Tibial nerve (tissue), 4 donors: ENCODE results near the gene RNF207. TPM values are rescaled to one million over a fixed set of nuclear protein-coding genes. Genes with fewer than 3 reads are reported as not detected.
A peak's percentile ranks its signal among the peaks of the same experiment; 100 is the strongest.

Source experiments
- DNase-seq, 2 donors: peaks; one replicate each; pipeline ENCODE4 v3.0.0-alpha.2; 2019; ENCODE audit warnings: low spot score in 2 of 2
- H3K27ac ChIP-seq, 4 donors: fragments of 200-600 bp; sonication (generic) in 3 of 4; one replicate each; pipeline ENCODE4 v1.5.1; 2017 to 2019; ENCODE audit warnings: mild to moderate bottlenecking in 1 of 4
- H3K27me3 ChIP-seq, 2 donors: fragments of 200-600 bp; sonication (generic) in 1 of 2; one replicate each; pipeline versions ENCODE4 v1.5.1 to v1.6.0; 2017 to 2019
- H3K36me3 ChIP-seq, 3 donors: fragments of 200-600 bp; sonication (generic); one replicate each; pipeline ENCODE4 v1.5.1; 2018 to 2019
- H3K4me1 ChIP-seq, 4 donors: fragments of 200-600 bp; sonication (generic) in 3 of 4; one replicate each; pipeline ENCODE4 v1.5.1; 2017 to 2019
- H3K4me3 ChIP-seq, 4 donors: fragments of 200-600 bp; sonication (generic) in 3 of 4; one replicate each; pipeline ENCODE4 v1.5.1; 2017 to 2019; ENCODE audit warnings: mild to moderate bottlenecking in 1 of 4, moderate library complexity in 1 of 4
- H3K9me3 ChIP-seq, 4 donors: fragments of 200-600 bp; sonication (generic) in 3 of 4; one replicate each; pipeline ENCODE4 v1.5.1; 2017 to 2019
- EP300 ChIP-seq, 2 donors: sonication (generic); formaldehyde crosslinking; IDR thresholded peaks; one replicate each; pipeline ENCODE4 v1.6.1; 2017; ENCODE audit warnings: antibody characterized with exemption in 2 of 2, mild to moderate bottlenecking in 1 of 2
- POLR2A ChIP-seq, 2 donors: fragments of 450-650 bp; IDR thresholded peaks; one replicate each; pipeline ENCODE4 v1.6.1; 2017; ENCODE audit warnings: antibody characterized with exemption in 2 of 2, mild to moderate bottlenecking in 2 of 2, moderate library complexity in 2 of 2
- WGBS, 2 donors: methylation state at CpG; one replicate each; pipeline ENCODE4 v1.1.5; 2018; 5-methylcytosine and 5-hydroxymethylcytosine counted together
- total RNA-seq, 4 donors: library from RNA; depleted of rRNA; stranded (reverse); fragments of >200 nt; gene quantifications; one replicate each; pipeline ENCODE4 v1.1.0, GENCODE V29; 2016
- TF ChIP-seq, protein P1 (sequence below), 5 experiments: fragments of 200-600 bp in 3 of 5; fragments of 450-650 bp in 2 of 5; sonication (generic) in 3 of 5; IDR thresholded peaks; one replicate each; pipeline ENCODE4 v1.5.1; 2016 to 2019; ENCODE audit warnings: antibody characterized with exemption in 5 of 5, mild to moderate bottlenecking in 3 of 5, moderate library complexity in 2 of 5

Gene RNF207
- total RNA-seq: 100 to 1,000 TPM in 1 of 4 donors, 10 to 100 TPM in 3; 22.3 to 128 (median 42.3) TPM

DNA sequence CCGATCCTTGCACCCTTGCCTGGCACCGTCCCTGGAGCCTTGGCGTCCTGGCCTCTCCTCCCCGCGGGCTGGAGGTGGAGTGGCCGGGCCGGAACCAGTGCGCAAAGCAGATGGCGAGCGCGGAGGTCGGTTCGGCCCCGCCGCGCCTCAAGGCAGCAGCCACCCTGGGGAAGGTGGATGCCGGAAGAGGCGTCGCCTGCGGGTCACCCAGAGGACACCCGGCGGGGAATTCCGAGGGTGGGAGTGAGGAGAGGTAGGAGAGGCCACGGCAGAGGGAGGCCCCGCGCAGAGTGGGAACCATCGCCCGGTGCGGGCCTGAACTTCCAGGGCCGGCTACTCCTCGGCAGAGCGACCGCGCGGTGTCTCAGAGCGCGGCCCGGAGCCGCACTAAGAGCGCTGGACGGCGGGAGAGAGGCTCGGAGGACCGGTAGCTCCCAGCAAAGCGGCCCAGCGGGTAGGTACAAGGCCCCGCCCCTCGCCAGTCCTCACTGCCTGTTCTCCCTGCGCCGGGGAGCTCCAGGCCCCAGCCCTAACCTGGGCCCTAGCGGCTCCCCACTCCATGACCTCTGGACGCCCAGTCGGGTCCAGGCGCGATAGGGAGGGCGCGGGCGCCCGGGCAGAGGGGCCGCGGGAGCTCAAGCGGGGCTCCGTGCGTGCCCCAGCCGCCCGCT is at the start of gene RNF207:
TSS of gene RNF207 (plus strand) at position 271 of the 671 bp plus-strand sequence. CDS start 417 bp downstream, outside the sequence.
- WGBS, 2 donors: 3 to 4% methylated on average over 24 to 47 of the region's 66 CpGs
- TF ChIP-seq EP300 (IDR thresholded peaks at IDR 0.05) (no peak), POLR2A (IDR thresholded peaks at IDR 0.05) (no peak)
- TF ChIP-seq, protein P1, sequence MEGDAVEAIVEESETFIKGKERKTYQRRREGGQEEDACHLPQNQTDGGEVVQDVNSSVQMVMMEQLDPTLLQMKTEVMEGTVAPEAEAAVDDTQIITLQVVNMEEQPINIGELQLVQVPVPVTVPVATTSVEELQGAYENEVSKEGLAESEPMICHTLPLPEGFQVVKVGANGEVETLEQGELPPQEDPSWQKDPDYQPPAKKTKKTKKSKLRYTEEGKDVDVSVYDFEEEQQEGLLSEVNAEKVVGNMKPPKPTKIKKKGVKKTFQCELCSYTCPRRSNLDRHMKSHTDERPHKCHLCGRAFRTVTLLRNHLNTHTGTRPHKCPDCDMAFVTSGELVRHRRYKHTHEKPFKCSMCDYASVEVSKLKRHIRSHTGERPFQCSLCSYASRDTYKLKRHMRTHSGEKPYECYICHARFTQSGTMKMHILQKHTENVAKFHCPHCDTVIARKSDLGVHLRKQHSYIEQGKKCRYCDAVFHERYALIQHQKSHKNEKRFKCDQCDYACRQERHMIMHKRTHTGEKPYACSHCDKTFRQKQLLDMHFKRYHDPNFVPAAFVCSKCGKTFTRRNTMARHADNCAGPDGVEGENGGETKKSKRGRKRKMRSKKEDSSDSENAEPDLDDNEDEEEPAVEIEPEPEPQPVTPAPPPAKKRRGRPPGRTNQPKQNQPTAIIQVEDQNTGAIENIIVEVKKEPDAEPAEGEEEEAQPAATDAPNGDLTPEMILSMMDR (IDR thresholded peaks at IDR 0.05): no peak
- H3K27me3 ChIP-seq: peaks cover 0 to 31% of the 10 kb centered on the region in 2 donors
- H3K27ac ChIP-seq: peak within 1 kb of the TSS in 3 of 4 donors; percentile 31 to 57 (median 57)
- DNase-seq: no peak
- peaks cover 0 to 56% (median 31%) of the 10 kb centered on the region in 4 donors for H3K4me1 ChIP-seq
- peaks cover 0 to 4% (median 0%) of the 10 kb centered on the region in 3 donors for H3K36me3 ChIP-seq
- H3K9me3 ChIP-seq: no peaks in the 10 kb centered on the region
- H3K4me3 ChIP-seq: peak within 1 kb of the TSS; percentile 21 to 54 (median 40)

DNA sequence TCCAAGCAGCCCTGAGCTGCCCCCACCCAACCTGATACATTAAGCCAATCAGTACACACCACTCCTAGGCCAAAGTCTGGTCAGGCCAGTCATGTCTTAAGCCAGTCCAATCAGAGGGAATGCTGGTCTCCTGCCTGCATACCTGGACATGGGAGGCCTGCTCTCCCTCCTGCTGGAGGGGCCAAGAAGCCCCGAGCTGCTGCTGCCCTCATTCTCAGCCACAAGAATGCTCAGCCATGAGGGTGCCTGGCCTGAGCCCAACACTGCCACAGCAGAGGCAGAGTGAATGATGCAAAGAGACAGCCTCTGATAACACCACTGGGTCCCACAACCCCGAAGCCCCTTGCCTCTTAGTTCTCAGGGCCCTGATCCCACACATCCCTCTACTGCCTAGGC is 48.8 kb upstream of the RNF207 start:
- WGBS, 2 donors: 58 to 65% methylated on average over 2 of the region's 2 CpGs
- H3K9me3 ChIP-seq: no peaks in the 10 kb centered on the region

DNA sequence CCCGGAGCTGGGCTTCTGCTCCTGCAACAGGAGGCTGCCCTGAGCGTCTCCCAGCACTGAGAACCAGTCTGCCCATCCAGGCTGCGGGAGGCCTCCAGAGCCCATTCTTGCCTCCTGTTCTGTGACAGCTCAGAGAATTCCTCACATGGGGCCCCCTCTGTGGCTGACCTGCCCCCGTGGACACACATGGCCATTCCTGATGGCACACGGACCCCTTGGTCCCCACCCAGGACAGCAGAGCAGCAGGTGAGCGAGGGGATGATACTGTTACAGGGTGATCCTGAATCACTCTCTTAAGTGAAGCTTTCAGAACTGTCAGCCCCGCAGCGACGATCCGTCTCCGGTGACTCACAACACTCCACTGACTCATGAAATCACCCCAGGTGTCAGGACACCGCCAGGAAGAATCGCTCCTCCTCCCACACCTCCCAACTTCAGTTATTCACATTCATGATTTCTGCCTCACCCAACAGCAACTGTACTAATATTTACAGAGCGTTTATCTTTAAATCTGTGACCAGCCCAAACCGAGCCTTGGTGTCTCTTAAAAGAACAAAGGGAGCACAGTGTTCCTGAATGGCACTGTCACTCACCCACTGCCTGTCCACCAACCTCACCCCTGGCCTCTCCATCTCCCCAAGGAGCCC is 48.3 kb upstream of the RNF207 start:
- Histone ChIP-seq H3K4me3 (no peak overlapping the region), H3K36me3 (no peaks in the 10 kb centered on the region)

More for the DNA sequence above, 48.8 kb upstream of the RNF207 start:
- no peaks in the 10 kb centered on the region for H3K4me1 ChIP-seq
- DNase-seq: no peak
- H3K27me3 ChIP-seq: peaks cover 0 to 23% of the 10 kb centered on the region in 2 donors
- H3K4me3 ChIP-seq: no peak overlapping the region
- no peak overlapping the region for H3K27ac ChIP-seq
- TF ChIP-seq POLR2A (IDR thresholded peaks at IDR 0.05) (no peak), EP300 (IDR thresholded peaks at IDR 0.05) (no peak)
- TF ChIP-seq, protein P1 (IDR thresholded peaks at IDR 0.05): no peak
- no peaks in the 10 kb centered on the region for H3K36me3 ChIP-seq

DNA sequence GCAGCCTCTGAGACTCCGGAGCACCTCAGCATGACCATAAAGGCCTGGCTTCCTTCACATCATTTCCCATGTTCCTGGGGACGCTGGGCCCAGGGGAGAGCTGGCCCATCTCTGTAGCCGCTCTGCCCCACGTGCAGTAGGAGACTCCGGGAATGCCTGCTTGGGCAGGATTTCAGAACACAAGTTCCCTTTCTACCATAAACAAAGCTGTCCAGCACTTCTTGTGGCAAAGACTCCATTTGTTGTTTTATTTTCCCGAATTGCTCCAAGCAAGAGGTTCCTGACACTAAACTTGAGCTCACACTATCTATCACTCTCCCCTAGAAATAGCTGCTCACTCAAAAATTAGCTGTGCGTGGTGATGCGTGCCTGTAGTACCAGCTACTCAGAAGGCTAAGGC is 47.7 kb upstream of the RNF207 start:
- TF ChIP-seq POLR2A (IDR thresholded peaks at IDR 0.05) (no peak), EP300 (IDR thresholded peaks at IDR 0.05) (no peak)
- TF ChIP-seq, protein P1 (IDR thresholded peaks at IDR 0.05): no peak
- DNase-seq: no peak
- no peak overlapping the region for H3K4me3 ChIP-seq
- H3K9me3 ChIP-seq: no peaks in the 10 kb centered on the region
- no peak overlapping the region for H3K27ac ChIP-seq
- H3K27me3 ChIP-seq: peaks cover 0 to 34% of the 10 kb centered on the region in 2 donors
- H3K4me1 ChIP-seq: no peaks in the 10 kb centered on the region
- WGBS, 2 donors: 67 to 71% methylated on average over 8 of the region's 8 CpGs
- H3K36me3 ChIP-seq: no peaks in the 10 kb centered on the region

More for the DNA sequence above, 48.3 kb upstream of the RNF207 start:
- Histone ChIP-seq H3K9me3 (no peaks in the 10 kb centered on the region), H3K27ac (no peak overlapping the region), H3K27me3 (peaks cover 0 to 28% of the 10 kb centered on the region in 2 donors), H3K4me1 (no peaks in the 10 kb centered on the region)
- 70 to 74% methylated on average over 15 of the region's 15 CpGs for WGBS, 2 donors
- TF ChIP-seq, protein P1 (IDR thresholded peaks at IDR 0.05): no peak
- TF ChIP-seq EP300 (IDR thresholded peaks at IDR 0.05) (no peak), POLR2A (IDR thresholded peaks at IDR 0.05) (no peak)
- no peak for DNase-seq

DNA sequence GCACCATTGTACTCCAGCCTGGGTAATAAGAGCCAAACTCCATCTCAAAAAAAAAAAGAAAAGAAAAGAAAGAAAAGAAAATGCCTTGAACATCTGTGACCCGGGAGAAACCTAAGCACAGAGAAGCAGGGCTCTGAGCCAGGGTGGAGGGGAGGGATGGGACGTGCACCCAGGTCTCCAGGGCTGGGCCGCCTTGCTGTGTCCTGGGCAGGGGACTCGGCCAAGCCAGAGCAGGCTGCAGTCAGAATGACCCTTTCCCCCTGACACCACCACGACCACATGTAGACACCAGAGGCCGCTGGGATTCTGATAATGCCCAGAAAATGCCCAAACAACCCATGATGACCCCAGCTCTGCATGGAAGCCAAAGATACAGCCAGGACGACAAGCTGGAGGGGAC is 43.6 kb upstream of the RNF207 start:
- peaks cover 0 to 39% of the 10 kb centered on the region in 2 donors for H3K27me3 ChIP-seq
- DNase-seq: no peak
- no peaks in the 10 kb centered on the region for H3K4me1 ChIP-seq
- WGBS, 2 donors: 71 to 78% methylated on average over 7 of the region's 7 CpGs
- H3K4me3 ChIP-seq: no peak overlapping the region
- H3K9me3 ChIP-seq: no peaks in the 10 kb centered on the region
- H3K27ac ChIP-seq: no peak overlapping the region
- no peaks in the 10 kb centered on the region for H3K36me3 ChIP-seq
- TF ChIP-seq EP300 (IDR thresholded peaks at IDR 0.05): no peak
- TF ChIP-seq POLR2A (IDR thresholded peaks at IDR 0.05): no peak
- TF ChIP-seq, protein P1 (IDR thresholded peaks at IDR 0.05): no peak
